Keratinocyte (primary cell): ENCODE data around the gene OTOF. TPM values are rescaled to one million over a fixed set of nuclear protein-coding genes. Genes with fewer than 3 reads are reported as not detected.

Experiments
- DNase-seq: peaks from one replicate; pipeline ENCODE4 v3.0.0-alpha.2; 2011; ENCODE audit warnings: low read depth, missing footprints, low spot score
- FAIRE-seq: peaks from 2 replicates; lab custom pipeline; 2011; peaks lifted over from hg19 to GRCh38; lab: Jason Lieb, UNC
- H2AFZ ChIP-seq: 2 replicates; pipeline ENCODE4 v1.6.0; 2012; ENCODE audit warnings: low read length, control low read depth, inconsistent platforms; ENCODE audit not compliant: control insufficient read depth
- H3K27ac ChIP-seq: 2 replicates; pipeline ENCODE4 v1.5.1; 2011; ENCODE audit warnings: low read length; ENCODE audit not compliant: control insufficient read depth, insufficient read depth
- H3K27me3 ChIP-seq: 3 replicates; pipeline ENCODE4 v1.6.0; 2011; ENCODE audit warnings: low read length; ENCODE audit not compliant: control insufficient read depth, insufficient read depth; ENCODE audit errors: extremely low read depth
- H3K36me3 ChIP-seq, 2 experiments: 2 replicates in 1 of 2; 3 replicates in 1 of 2; pipeline ENCODE4 v1.5.1; 2011; ENCODE audit warnings: low read length in 2 of 2, mild to moderate bottlenecking in 1 of 2; ENCODE audit not compliant: control insufficient read depth in 2 of 2, insufficient read depth in 2 of 2; ENCODE audit errors: extremely low read depth in 1 of 2
- H3K4me1 ChIP-seq: 3 replicates; pipeline ENCODE4 v1.5.1; 2011; ENCODE audit warnings: low read length; ENCODE audit not compliant: control insufficient read depth, insufficient read depth; ENCODE audit errors: extremely low read depth
- H3K4me2 ChIP-seq: 3 replicates; pipeline ENCODE4 v1.6.0; 2011; ENCODE audit warnings: low read depth, low read length; ENCODE audit not compliant: control insufficient read depth, insufficient read depth; ENCODE audit errors: extremely low read depth
- H3K4me3 ChIP-seq, 3 experiments: fragments of 200-600 bp in 1 of 3; sonication (generic) in 1 of 3; 2 replicates in 2 of 3; 3 replicates in 1 of 3; pipeline ENCODE4 v1.5.1; 2011 to 2016; ENCODE audit warnings: low read length in 3 of 3, mild to moderate bottlenecking in 3 of 3, control low read depth in 2 of 3, inconsistent platforms in 1 of 3, low read depth in 1 of 3, mixed read lengths in 1 of 3, mixed run types in 1 of 3, moderate library complexity in 1 of 3; ENCODE audit not compliant: control insufficient read depth in 2 of 3, insufficient read depth in 2 of 3; ENCODE audit errors: extremely low read depth in 1 of 3
- H3K79me2 ChIP-seq: 2 replicates; pipeline ENCODE4 v1.6.0; 2012; ENCODE audit warnings: low read length; ENCODE audit not compliant: control insufficient read depth, insufficient read depth
- H3K9ac ChIP-seq: 3 replicates; pipeline ENCODE4 v1.6.0; 2011; ENCODE audit warnings: low read length; ENCODE audit not compliant: control insufficient read depth, insufficient read depth; ENCODE audit errors: extremely low read depth
- H3K9me1 ChIP-seq: 3 replicates; pipeline ENCODE4 v1.6.0; 2011; ENCODE audit warnings: low read length; ENCODE audit not compliant: control insufficient read depth, insufficient read depth; ENCODE audit errors: extremely low read depth
- H3K9me3 ChIP-seq: 2 replicates; pipeline ENCODE4 v1.5.1; 2012; ENCODE audit warnings: low read depth, low read length; ENCODE audit not compliant: control insufficient read depth
- H4K20me1 ChIP-seq: 3 replicates; pipeline ENCODE4 v1.6.0; 2011; ENCODE audit warnings: low read length; ENCODE audit not compliant: control insufficient read depth, insufficient read depth; ENCODE audit errors: extremely low read depth
- EZH2 ChIP-seq: IDR thresholded peaks from one replicate; pipeline ENCODE4 v1.6.1; 2012; ENCODE audit warnings: inconsistent platforms, mild to moderate bottlenecking, low read length, moderate library complexity
- dilution Hi-C: fragments of 300-500 bp; cut with MboI; formaldehyde crosslinking; loops from one replicate; pipeline ENCODE4 v1.7.0; 2020; ENCODE audit warnings: low sequenced_read_pairs; ENCODE audit not compliant: extremely low pct_ligation_motif_present
- polyA plus RNA-seq, 5 experiments: library from polyadenylated mRNA; depleted of rRNA in 3 of 5; stranded (reverse) in 3 of 5; stranded (forward) in 1 of 5; unstranded in 1 of 5; fragments of >200 nt; gene quantifications; 1 replicate in 1 of 5; 2 replicates in 3 of 5; 3 replicates in 1 of 5; pipeline versions ENCODE4 v1.2.1 to v1.2.3, GENCODE V29; 2011 to 2012; ENCODE audit warnings: missing spikeins in 2 of 5, low read depth in 1 of 5, low replicate concordance in 1 of 5
- TF ChIP-seq, protein P1 (sequence below), 3 experiments: IDR thresholded peaks in 1 of 3; conservative IDR thresholded peaks in 1 of 3; optimal IDR thresholded peaks in 1 of 3; 2 replicates in 2 of 3; 3 replicates in 1 of 3; pipeline versions ENCODE3 to v1.5.1; 2011; ENCODE audit warnings: low read length in 3 of 3, mild to moderate bottlenecking in 3 of 3, moderate library complexity in 2 of 3, control low read depth in 1 of 3, inconsistent platforms in 1 of 3; ENCODE audit not compliant: insufficient read depth in 2 of 3; ENCODE audit errors: extremely low read depth in 1 of 3

Gene OTOF
- polyA plus RNA-seq, 1 donor (not counting 4 experiments of a cell fraction or from before 2014, with no cell fraction given): not detected

DNA sequence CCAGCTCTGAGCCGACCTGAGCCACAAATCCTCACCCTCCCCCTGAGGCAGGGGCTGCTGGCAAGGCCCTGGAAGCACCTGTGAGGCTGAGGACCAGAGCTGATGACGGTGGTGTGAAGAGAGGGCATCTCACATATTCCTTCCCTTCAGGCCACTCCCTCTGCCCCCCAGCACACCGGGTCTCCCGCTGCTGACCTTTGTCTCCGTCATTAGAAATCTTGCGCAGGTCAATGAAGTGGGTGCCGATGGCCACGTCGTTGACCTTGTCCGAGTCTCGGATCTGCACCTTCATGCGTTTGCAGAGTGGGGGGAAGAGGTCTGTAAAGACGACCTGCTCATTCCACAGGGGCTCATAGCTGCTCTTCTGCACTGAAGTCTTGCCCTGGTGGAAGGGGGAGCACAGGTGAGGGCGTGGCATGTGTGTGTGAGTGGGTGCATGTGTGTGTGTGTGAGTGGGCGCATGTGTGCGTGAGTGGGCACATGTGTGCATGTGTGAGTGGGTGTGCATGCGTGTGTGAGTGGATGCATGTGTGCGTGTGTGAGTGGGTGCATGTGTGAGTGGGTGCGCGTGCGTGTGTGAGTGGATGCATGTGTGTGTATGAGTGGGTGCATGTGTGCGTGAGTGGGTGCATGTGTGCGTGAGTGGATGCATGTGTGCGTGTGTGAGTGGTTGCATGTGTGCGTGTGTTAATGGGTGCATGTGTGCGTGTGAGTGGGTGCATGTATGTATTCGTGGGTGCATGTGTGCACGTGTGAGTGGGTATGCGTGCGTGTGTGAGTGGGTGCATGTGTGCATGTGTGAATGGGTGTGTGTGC, 4.5 kb upstream of the OTOF start:
- no peak overlapping the region for H2AFZ ChIP-seq

DNA sequence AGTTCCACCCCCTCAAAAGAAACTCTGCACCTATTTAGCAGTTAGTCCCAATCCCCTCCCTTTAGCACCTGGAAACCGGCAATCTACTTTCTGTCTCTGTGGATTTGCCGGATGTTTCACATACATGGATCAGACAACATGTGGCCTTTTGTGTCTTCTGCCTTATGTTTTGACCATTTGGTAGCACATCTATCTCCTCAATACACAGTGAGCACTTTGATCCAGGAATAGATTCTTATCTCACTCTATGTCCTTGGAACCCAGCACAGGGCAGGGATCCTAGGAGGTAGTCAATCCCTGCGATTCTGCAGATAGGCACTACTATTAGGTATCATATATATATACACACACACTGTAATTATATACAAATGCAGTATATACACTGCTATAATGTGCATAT, 3.8 kb upstream of the OTOF start:
- H3K27ac ChIP-seq: no peak overlapping the region
- dilution Hi-C loops: no loop called here
- DNase-seq (no peak), FAIRE-seq (no peak)
- no peak overlapping the region for H2AFZ ChIP-seq
- H4K20me1 ChIP-seq: no peaks in the 10 kb centered on the region
- no peak overlapping the region for H3K9ac ChIP-seq
- no peak overlapping the region for H3K4me3 ChIP-seq
- H3K27me3 ChIP-seq: peaks cover 8% of the 10 kb centered on the region
- TF ChIP-seq, protein P1, sequence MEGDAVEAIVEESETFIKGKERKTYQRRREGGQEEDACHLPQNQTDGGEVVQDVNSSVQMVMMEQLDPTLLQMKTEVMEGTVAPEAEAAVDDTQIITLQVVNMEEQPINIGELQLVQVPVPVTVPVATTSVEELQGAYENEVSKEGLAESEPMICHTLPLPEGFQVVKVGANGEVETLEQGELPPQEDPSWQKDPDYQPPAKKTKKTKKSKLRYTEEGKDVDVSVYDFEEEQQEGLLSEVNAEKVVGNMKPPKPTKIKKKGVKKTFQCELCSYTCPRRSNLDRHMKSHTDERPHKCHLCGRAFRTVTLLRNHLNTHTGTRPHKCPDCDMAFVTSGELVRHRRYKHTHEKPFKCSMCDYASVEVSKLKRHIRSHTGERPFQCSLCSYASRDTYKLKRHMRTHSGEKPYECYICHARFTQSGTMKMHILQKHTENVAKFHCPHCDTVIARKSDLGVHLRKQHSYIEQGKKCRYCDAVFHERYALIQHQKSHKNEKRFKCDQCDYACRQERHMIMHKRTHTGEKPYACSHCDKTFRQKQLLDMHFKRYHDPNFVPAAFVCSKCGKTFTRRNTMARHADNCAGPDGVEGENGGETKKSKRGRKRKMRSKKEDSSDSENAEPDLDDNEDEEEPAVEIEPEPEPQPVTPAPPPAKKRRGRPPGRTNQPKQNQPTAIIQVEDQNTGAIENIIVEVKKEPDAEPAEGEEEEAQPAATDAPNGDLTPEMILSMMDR (optimal IDR thresholded peaks at IDR 0.05 in 1 of 3, IDR thresholded peaks at IDR 0.05 in 1 of 3, conservative IDR thresholded peaks at IDR 0.05 in 1 of 3; ENCODE audit: extremely low read depth in 1 of 3, insufficient read depth in 2 of 3, low read length in 3 of 3): no peak
- TF ChIP-seq EZH2: no peak
- H3K36me3 ChIP-seq: no peaks in the 10 kb centered on the region
- no peaks in the 10 kb centered on the region for H3K9me3 ChIP-seq
- no peaks in the 10 kb centered on the region for H3K4me1 ChIP-seq
- no peaks in the 10 kb centered on the region for H3K9me1 ChIP-seq
- H3K4me2 ChIP-seq: no peak overlapping the region
- H3K79me2 ChIP-seq: no peaks in the 10 kb centered on the region

More for the DNA sequence above, 4.5 kb upstream of the OTOF start:
- dilution Hi-C loops: no loop called here
- no peaks in the 10 kb centered on the region for H3K9me3 ChIP-seq
- H3K9me1 ChIP-seq: no peaks in the 10 kb centered on the region
- H3K4me3 ChIP-seq: no peak overlapping the region
- peaks cover 8% of the 10 kb centered on the region for H3K27me3 ChIP-seq
- no peaks in the 10 kb centered on the region for H3K79me2 ChIP-seq
- no peak overlapping the region for H3K27ac ChIP-seq
- TF ChIP-seq, protein P1 (optimal IDR thresholded peaks at IDR 0.05 in 1 of 3, IDR thresholded peaks at IDR 0.05 in 1 of 3, conservative IDR thresholded peaks at IDR 0.05 in 1 of 3; ENCODE audit: extremely low read depth in 1 of 3, insufficient read depth in 2 of 3, low read length in 3 of 3): no peak
- no peak for TF ChIP-seq EZH2
- no peaks in the 10 kb centered on the region for H3K36me3 ChIP-seq
- H3K4me1 ChIP-seq: no peaks in the 10 kb centered on the region
- H4K20me1 ChIP-seq: no peaks in the 10 kb centered on the region
- DNase-seq (no peak), FAIRE-seq (no peak)
- H3K4me2 ChIP-seq: no peak overlapping the region
- H3K9ac ChIP-seq: no peak overlapping the region
